Endothelial cell of coronary artery (primary cell): ENCODE results near the gene GFRA3. TPM values are rescaled to one million over a fixed set of nuclear protein-coding genes. Genes with fewer than 3 reads are reported as not detected.

Experiments
- total RNA-seq: library from RNA; depleted of rRNA; stranded (reverse); fragments of >200 nt; gene quantifications from 2 replicates; pipeline ENCODE4 v1.2.3, GENCODE V29; 2014

GFRA3 gene
- not detected in 2 replicates for total RNA-seq

GRCh38 chr5:138274189-138274853, at the start of gene GFRA3:
GFRA3 (minus strand) TSS chr5:138274621; CDS start chr5:138274424, 197 bp downstream.

GRCh38 chr5:138213161-138214029, 61.0 kb downstream of the GFRA3 start, which contains the start of gene CDC23:
CDC23 (minus strand) TSS chr5:138213323; CDS start chr5:138213312, 11 bp downstream.

Other genes starting within 250 kb of the GFRA3 start
- 13.3 and 15.6 TPM in 2 replicates for gene FAM13B, start 241.5 kb downstream of the GFRA3 start, total RNA-seq
- gene WNT8A, start 190.6 kb downstream of the GFRA3 start, total RNA-seq: not detected in 2 replicates
- gene NME5, start 135.2 kb downstream of the GFRA3 start, total RNA-seq: 1.2 and 1.5 TPM in 2 replicates
- 28.3 and 32.7 TPM in 2 replicates for gene BRD8, start 96.0 kb downstream of the GFRA3 start, total RNA-seq
- 24.5 and 60.4 TPM in 2 replicates for gene KIF20A, start 95.5 kb downstream of the GFRA3 start, total RNA-seq
- gene CDC23, start 61.3 kb downstream of the GFRA3 start, total RNA-seq: 28.4 and 28.6 TPM in 2 replicates
- 1.3 and 6.6 TPM in 2 replicates for gene CDC25C, start 57.2 kb upstream of the GFRA3 start, total RNA-seq
- 37.2 and 37.8 TPM in 2 replicates for gene FAM53C, start 63.6 kb upstream of the GFRA3 start, total RNA-seq
- 43.6 and 44.2 TPM in 2 replicates for gene KDM3B, start 78.1 kb upstream of the GFRA3 start, total RNA-seq
- 2.0 and 2.8 TPM in 2 replicates for gene REEP2, start 164.4 kb upstream of the GFRA3 start, total RNA-seq
- gene EGR1, start 190.9 kb upstream of the GFRA3 start, total RNA-seq: 0.27 and 1.5 TPM in 2 replicates